ENCODE results near the gene CNDP1.

The CNDP1 gene

DNA sequence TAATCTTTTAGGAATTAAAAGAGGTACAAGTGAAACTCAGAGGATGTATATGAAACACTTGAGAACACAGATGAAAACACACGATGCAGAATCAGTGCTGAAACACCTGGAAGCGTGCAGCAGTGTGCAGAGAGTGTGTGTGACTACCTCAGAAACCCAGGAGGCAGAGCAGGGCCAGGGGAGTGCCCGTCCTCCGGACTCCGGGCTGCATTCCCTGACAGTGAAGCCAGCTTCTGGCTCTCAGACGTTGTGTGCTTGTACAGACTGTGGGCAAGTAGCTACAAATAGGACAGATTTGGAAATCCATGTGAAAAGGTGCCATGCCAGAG is 98.0 kb downstream of the CNDP1 start:
- no peak for DNase-seq

DNA sequence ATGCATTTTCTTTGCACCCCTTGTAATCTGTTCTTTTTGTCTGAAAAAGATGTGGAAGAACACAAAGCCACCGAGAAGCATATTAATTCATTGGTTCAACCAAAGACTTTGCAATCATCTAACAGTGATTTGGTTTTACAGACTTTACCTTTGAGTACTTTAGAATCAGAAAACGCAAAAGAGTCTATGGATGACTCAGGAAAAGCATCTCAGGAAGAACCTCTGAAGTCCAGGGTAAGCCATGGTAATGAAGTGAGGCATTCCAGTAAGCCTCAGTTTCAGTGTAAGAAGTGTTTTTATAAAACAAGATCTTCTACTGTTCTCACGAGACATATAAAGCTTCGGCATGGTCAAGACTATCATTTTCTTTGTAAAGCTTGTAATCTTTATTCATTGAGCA is 98.6 kb downstream of the CNDP1 start:
- no peak for DNase-seq

DNA sequence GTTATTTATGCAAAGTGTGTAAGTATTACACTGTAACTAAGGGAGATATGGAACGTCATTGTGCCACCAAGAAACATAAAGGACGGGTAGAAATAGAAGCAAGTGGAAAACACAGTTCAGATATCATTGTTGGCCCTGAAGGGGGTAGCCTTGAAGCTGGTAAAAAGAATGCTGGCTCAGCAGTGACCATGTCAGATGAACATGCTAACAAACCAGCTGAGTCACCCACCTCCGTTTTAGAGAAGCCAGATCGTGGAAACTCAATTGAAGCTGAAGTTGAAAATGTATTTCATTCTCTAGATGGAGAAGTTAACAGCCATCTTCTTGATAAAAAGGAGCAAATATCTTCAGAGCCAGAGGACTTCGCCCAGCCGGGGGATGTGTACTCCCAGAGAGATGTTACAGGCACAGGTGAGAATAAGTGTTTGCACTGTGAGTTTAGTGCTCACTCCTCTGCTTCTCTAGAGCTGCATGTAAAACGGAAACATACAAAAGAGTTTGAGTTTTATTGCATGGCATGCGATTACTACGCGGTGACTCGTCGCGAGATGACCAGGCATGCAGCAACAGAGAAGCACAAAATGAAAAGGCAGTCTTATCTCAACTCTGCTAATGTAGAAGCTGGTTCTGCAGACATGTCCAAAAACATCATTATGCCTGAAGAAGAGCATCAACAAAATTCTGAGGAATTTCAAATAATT is 99.5 kb downstream of the CNDP1 start:
- DNase-seq, result no peak

DNA sequence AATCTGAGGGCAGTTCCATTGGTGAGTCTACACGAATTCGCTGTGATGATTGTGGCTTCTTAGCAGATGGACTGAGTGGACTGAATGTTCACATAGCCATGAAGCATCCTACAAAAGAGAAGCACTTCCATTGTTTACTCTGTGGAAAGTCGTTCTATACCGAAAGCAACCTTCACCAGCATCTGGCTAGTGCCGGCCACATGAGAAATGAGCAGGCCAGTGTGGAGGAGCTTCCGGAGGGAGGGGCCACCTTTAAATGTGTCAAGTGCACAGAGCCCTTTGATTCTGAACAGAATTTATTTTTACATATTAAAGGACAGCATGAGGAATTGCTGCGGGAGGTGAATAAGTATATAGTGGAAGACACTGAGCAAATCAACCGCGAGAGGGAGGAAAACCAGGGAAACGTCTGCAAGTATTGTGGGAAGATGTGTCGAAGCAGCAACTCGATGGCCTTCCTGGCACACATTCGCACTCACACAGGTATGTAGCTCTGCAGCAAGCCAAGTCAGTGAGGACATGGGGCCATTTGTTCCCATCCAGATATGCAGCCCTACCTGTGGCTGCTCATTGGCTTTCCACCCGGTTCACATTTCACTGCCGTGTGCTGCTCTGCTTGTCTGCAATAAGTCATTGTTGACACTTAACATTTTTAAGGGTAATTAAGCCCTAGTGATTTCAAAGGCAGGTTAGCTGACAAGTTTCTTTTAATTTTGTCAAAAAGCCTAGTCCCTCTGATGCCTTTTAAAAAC is 101.1 kb downstream of the CNDP1 start:
- no peak for DNase-seq

Data from CD4-positive, alpha-beta T cell treated with Interferon gamma for 1 hour (primary cell).